Esophagus (tissue), 2 donors: ENCODE measurements around the gene NUDT4. TPM values are rescaled to one million over a fixed set of nuclear protein-coding genes. Genes with fewer than 3 reads are reported as not detected.

Source experiments
- H3K27ac ChIP-seq, 2 donors: one replicate each; pipeline ENCODE4 v1.5.1; 2013; ENCODE audit warnings: low read depth in 2 of 2, mild to moderate bottlenecking in 2 of 2, inconsistent platforms in 1 of 2, low read length in 1 of 2, moderate library complexity in 1 of 2
- H3K27me3 ChIP-seq, 2 donors: one replicate each; pipeline ENCODE4 v1.6.1; 2013; ENCODE audit warnings: low read length in 2 of 2, control low read depth in 1 of 2, mild to moderate bottlenecking in 1 of 2; ENCODE audit not compliant: insufficient read depth in 2 of 2, control insufficient read depth in 1 of 2
- H3K36me3 ChIP-seq, 2 donors: one replicate each; pipeline ENCODE4 v1.6.1; 2013; ENCODE audit warnings: low read length in 1 of 2; ENCODE audit not compliant: control insufficient read depth in 2 of 2, insufficient read depth in 2 of 2
- H3K4me1 ChIP-seq, 2 donors: one replicate each; pipeline ENCODE4 v1.6.1; 2013; ENCODE audit warnings: low read length in 1 of 2; ENCODE audit not compliant: control insufficient read depth in 2 of 2, insufficient read depth in 2 of 2
- H3K4me3 ChIP-seq, 2 donors: one replicate each; pipeline ENCODE4 v1.5.1; 2013; ENCODE audit warnings: low read length in 2 of 2, mild to moderate bottlenecking in 2 of 2, low read depth in 1 of 2, moderate library complexity in 1 of 2
- H3K9me3 ChIP-seq, 2 donors: one replicate each; pipeline ENCODE4 v1.6.1; 2013; ENCODE audit warnings: mild to moderate bottlenecking in 2 of 2, low read depth in 1 of 2, low read length in 1 of 2, moderate library complexity in 1 of 2; ENCODE audit not compliant: control insufficient read depth in 2 of 2, insufficient read depth in 1 of 2
- WGBS, 2 donors: extraction: QIAGEN DNeasy Blood & Tissue Kit; methylation state at CpG; one replicate each; pipeline ENCODE4 v1.1.7; 2013; 5-methylcytosine and 5-hydroxymethylcytosine counted together
- polyA plus RNA-seq, 2 donors: library from polyadenylated mRNA; stranded (reverse); fragments of 200-250 nt; gene quantifications; one replicate each; pipeline ENCODE4 v1.2.3, GENCODE V29; 2013
- donor health status: healthy with polysubstance abuse.
- donor health status: Bipolar disorder and iron deficiency.

NUDT4 gene
- polyA plus RNA-seq, 2 donors = 7.0 to 12.5 TPM

DNA sequence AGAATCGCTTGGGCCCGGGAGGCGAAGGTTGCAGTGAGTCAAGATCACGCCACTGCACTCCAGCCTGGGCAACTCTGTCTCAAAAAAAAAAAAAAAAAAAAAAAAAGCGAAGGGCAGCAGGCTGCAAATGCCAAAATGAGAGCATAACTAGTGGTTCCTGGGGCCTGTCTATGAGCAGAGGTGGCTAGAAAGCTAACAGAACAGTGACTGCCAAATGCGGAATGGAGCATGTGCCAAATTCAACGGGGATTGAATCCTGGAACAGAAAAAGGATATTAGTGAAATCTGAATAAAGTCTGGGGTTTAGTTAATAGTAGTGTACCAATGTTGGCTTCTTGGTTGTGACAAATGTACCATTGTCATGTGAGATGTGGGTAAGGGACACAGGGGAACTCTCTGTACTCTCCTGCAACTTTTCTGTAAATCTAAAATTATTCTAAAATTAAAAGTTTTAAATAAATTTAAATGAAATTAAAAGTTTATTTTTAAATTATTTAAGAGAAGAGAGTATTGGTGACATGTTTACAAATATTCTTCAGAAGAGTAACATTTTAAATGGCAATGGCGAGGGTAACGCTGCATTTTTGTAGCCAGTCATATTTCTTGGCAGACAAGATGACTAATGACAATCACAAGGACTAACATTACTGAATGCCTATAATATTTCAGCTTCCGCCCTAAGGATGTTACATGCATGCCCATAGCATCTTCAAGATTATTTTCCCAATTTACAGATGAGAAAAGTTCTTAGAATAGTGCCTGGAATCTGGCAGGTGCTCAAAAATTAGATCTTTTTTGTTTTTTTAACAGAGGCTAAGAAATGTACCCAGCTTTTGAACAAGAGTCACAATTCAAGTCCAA is 28.9 kb upstream of the NUDT4 start:
- WGBS, 2 donors = 84 to 87% methylated on average over 10 of the region's 10 CpGs
- Histone ChIP-seq H3K27me3 (no peaks in the 10 kb centered on the region), H3K27ac (no peak overlapping the region), H3K4me1 (no peaks in the 10 kb centered on the region), H3K36me3 (no peaks in the 10 kb centered on the region), H3K4me3 (no peak overlapping the region), H3K9me3 (no peaks in the 10 kb centered on the region)

DNA sequence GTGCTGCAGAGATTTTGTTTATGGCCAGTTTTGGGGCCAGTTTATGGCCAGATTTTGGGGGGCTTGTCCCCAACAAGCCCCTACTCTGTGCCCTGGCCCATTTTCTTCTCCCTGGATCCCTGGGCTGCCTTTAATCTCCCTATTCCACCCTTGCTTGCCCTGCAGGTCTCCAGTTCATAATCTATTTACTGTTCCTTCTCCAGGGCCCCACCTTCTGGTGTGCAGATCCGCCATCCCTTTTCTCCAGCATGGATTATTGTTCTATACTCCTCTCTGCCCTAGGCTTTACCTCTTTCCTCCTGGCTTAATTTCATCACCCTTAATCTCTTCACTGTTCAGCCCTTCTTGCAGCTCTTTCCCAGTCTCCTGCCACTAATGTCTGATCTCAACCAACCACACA is 26.0 kb upstream of the NUDT4 start:
- WGBS, 2 donors = 76 to 95% methylated on average over 1 of the region's 1 CpG
- H3K9me3 ChIP-seq = no peaks in the 10 kb centered on the region
- H3K27me3 ChIP-seq = no peaks in the 10 kb centered on the region
- no peak overlapping the region for H3K4me3 ChIP-seq
- H3K27ac ChIP-seq = no peak overlapping the region
- H3K4me1 ChIP-seq = no peaks in the 10 kb centered on the region
- no peaks in the 10 kb centered on the region for H3K36me3 ChIP-seq

DNA sequence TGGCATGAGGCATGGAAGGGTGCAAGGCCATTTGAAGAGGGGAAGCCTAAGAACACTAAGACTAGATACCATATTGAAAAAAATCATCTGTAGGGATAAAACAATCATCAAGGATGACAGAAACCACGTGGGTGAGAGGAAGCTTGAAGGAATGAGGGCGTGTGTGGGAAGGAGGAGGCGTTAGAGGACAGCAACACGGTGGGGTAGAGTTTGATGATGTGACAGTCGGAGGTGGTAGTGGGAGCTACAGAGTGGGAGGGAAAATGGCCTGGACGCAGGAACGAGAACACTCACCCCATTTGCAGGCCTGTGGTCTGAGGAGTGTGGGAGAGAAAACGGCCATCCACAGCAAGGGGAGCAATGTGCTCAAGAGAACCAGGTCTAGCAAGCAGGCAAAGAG is 25.4 kb upstream of the NUDT4 start:
- no peaks in the 10 kb centered on the region for H3K36me3 ChIP-seq
- no peaks in the 10 kb centered on the region for H3K27me3 ChIP-seq
- H3K27ac ChIP-seq = no peak overlapping the region
- WGBS, 2 donors = 72 to 73% methylated on average over 8 of the region's 8 CpGs
- H3K9me3 ChIP-seq = no peaks in the 10 kb centered on the region
- H3K4me1 ChIP-seq = no peaks in the 10 kb centered on the region
- H3K4me3 ChIP-seq = no peak overlapping the region

DNA sequence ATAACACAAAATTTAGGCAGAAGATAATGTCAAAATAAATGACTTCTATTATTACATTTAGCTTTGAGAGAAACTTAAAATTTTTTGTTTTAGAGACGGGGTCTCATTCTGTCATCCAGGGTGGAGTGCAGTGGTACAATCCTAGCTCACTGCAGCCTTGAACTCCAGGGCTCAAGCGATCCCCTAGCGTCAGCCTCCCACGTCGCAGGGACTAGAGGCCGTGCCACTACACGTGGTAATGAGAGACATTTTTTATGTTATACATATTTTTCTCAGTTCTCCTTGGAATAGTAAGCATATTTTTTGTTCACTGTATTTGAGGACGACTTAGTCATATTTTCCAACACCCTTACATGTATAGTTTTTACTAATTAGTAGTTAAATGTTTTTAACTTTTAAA is 21.5 kb upstream of the NUDT4 start:
- no peak overlapping the region for H3K4me3 ChIP-seq
- no peaks in the 10 kb centered on the region for H3K4me1 ChIP-seq
- H3K36me3 ChIP-seq = no peaks in the 10 kb centered on the region
- WGBS, 2 donors = 91 to 94% methylated on average over 8 of the region's 8 CpGs
- H3K9me3 ChIP-seq = no peaks in the 10 kb centered on the region
- no peak overlapping the region for H3K27ac ChIP-seq
- no peaks in the 10 kb centered on the region for H3K27me3 ChIP-seq

- Histone ChIP-seq H3K27me3 (no peaks in the 10 kb centered on the region), H3K27ac (no peak overlapping the region), H3K9me3 (no peaks in the 10 kb centered on the region), H3K36me3 (no peaks in the 10 kb centered on the region), H3K4me1 (no peaks in the 10 kb centered on the region), H3K4me3 (no peak overlapping the region)
- 95 to 100% methylated on average over 2 of the region's 2 CpGs for WGBS, 2 donors
Measured at GRCh38 chr12:93358058-93358457, 19.7 kb upstream of the NUDT4 start.

DNA sequence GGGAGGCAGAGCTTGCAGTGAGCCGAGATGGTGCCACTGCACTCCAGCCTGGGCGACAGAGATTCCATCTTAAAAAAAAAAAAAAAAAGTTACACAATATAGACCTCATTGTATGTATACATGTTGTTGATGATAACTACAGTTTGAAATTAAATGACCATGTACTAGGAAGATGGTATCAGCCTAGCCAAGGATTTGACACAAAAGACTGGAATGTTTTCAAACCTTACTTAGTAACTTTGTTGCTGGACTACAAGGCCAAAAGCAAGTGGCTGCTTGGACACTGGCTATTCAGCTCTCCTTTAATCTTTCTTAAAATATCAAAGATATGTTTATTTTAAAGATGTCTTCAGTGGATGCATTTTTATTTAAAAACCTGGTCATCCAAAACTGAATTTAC is 18.9 kb upstream of the NUDT4 start:
- no peak overlapping the region for H3K4me3 ChIP-seq
- H3K4me1 ChIP-seq = no peaks in the 10 kb centered on the region
- no peaks in the 10 kb centered on the region for H3K36me3 ChIP-seq
- 86 to 98% methylated on average over 2 of the region's 2 CpGs for WGBS, 2 donors
- no peak overlapping the region for H3K27ac ChIP-seq
- no peaks in the 10 kb centered on the region for H3K27me3 ChIP-seq
- no peaks in the 10 kb centered on the region for H3K9me3 ChIP-seq

- no peaks in the 10 kb centered on the region for H3K4me1 ChIP-seq
- H3K27me3 ChIP-seq = no peaks in the 10 kb centered on the region
- WGBS, 2 donors = 64 to 78% methylated on average over 2 of the region's 2 CpGs
- H3K36me3 ChIP-seq = no peaks in the 10 kb centered on the region
- H3K27ac ChIP-seq = no peak overlapping the region
- H3K9me3 ChIP-seq = no peaks in the 10 kb centered on the region
- no peak overlapping the region for H3K4me3 ChIP-seq
Measured at GRCh38 chr12:93360688-93361087, 17.0 kb upstream of the NUDT4 start.

DNA sequence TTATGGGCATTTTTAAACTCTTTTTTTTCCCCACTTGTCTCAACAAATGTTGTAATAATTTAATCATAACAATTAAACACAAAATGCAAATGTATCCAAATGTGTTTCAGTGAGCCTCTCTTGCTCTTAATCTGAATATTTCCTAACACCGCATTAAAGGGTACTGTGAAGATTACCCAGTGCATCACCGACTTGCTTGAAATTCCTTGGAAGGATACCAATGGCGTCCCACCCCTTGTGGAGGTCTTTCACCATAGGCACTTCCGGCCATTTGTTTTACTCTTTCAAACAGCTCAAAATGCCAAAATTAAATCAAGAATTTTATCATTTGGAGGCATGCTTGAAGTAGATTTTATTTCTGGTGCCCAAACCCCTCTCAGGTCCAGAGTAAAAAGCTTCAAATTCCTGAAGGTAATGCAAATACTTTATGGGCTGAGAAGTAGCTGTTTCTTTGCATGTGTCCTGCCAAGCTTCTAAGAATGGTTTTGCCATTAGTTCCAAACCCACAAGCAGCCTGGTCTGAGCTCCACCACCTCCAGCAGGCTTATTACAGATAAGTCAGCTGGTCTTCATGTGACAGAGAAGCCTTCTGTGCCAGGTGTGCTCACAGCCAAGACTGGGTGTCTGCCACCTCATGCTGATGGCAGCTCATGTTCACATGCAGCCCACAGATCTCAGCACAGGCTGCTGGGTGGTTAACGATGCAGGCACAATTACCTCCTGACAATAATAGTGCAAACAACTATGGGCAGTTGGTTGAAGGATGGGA is 16.4 kb upstream of the NUDT4 start:
- Histone ChIP-seq H3K4me3 (no peak overlapping the region), H3K4me1 (no peaks in the 10 kb centered on the region), H3K36me3 (no peaks in the 10 kb centered on the region), H3K9me3 (no peaks in the 10 kb centered on the region), H3K27ac (no peak overlapping the region), H3K27me3 (no peaks in the 10 kb centered on the region)
- WGBS, 2 donors = 81% methylated on average over 5 of the region's 5 CpGs

DNA sequence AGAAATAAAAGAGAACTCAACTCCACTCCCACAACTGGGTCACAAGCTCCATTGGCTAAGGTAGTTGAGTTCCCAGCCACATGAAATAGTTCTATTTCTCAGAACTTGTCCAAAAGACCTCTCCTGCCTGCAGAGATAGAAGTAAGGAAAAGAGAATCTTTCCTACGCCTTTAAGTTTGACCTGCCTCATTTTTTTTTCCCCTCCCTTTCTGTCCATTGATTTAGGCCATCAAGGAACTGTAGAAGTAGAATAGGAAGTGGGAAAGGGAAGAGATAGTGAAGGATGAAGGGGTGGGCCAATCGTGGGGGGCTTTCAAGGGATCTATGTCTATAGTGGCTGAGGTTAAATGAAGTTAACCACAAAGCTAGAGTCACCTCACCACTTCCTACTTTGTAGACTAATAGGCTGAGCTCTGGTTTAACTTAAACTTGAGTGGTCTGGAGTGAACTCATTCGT is 13.9 kb upstream of the NUDT4 start:
- no peak overlapping the region for H3K27ac ChIP-seq
- H3K27me3 ChIP-seq = no peaks in the 10 kb centered on the region
- no peaks in the 10 kb centered on the region for H3K4me1 ChIP-seq
- H3K9me3 ChIP-seq = no peaks in the 10 kb centered on the region
- no peak overlapping the region for H3K4me3 ChIP-seq
- 72% methylated on average over 3 of the region's 3 CpGs for WGBS, 2 donors
- H3K36me3 ChIP-seq = no peaks in the 10 kb centered on the region
